Fibroblast of lung (primary cell): ENCODE results near the gene MRC1. TPM values are rescaled to one million over a fixed set of nuclear protein-coding genes. Genes with fewer than 3 reads are reported as not detected.

Experiments used
- DNase-seq, 2 donors: peaks; one replicate each; pipeline versions ENCODE4 v3.0.0 to v3.0.0-alpha.2; 2010; ENCODE audit warnings: low read depth in 2 of 2
- H2AFZ ChIP-seq: 2 replicates; pipeline ENCODE4 v1.5.1; 2012; ENCODE audit warnings: low read length, control low read depth, inconsistent platforms
- H3K27ac ChIP-seq: 2 replicates; pipeline ENCODE4 v1.5.1; 2011; ENCODE audit warnings: low read length, control low read depth; ENCODE audit not compliant: insufficient read depth
- H3K27me3 ChIP-seq: 2 replicates; pipeline ENCODE4 v1.5.1; 2011; ENCODE audit warnings: mild to moderate bottlenecking, low read length; ENCODE audit not compliant: control insufficient read depth, insufficient read depth
- H3K36me3 ChIP-seq: 2 replicates; pipeline ENCODE4 v1.5.1; 2011; ENCODE audit warnings: low read length; ENCODE audit not compliant: control insufficient read depth, insufficient read depth
- H3K4me1 ChIP-seq: 2 replicates; pipeline ENCODE4 v1.5.1; 2011; ENCODE audit warnings: low read length; ENCODE audit not compliant: control insufficient read depth, insufficient read depth; ENCODE audit errors: extremely low read depth
- H3K4me2 ChIP-seq: 2 replicates; pipeline ENCODE4 v1.5.1; 2011; ENCODE audit warnings: low read length, control low read depth; ENCODE audit not compliant: insufficient read depth; ENCODE audit errors: extremely low read depth
- H3K4me3 ChIP-seq, 4 experiments: fragments of 200-600 bp in 1 of 4; sonication (generic) in 1 of 4; replicated peaks in 1 of 4; 2 replicates each; pipeline ENCODE4 v1.5.1; 2011 to 2016; ENCODE audit warnings: low read length in 4 of 4, low read depth in 3 of 4, mild to moderate bottlenecking in 3 of 4, control low read depth in 2 of 4, inconsistent platforms in 1 of 4, mixed read lengths in 1 of 4; ENCODE audit not compliant: insufficient read depth in 1 of 4; ENCODE audit errors: control extremely low read depth in 1 of 4
- H3K79me2 ChIP-seq: 2 replicates; pipeline ENCODE4 v1.5.1; 2012; ENCODE audit warnings: mild to moderate bottlenecking, low read length, inconsistent platforms; ENCODE audit not compliant: control insufficient read depth, insufficient read depth
- H3K9ac ChIP-seq: 2 replicates; pipeline ENCODE4 v1.5.1; 2011; ENCODE audit warnings: mild to moderate bottlenecking, low read length, control low read depth; ENCODE audit not compliant: insufficient read depth
- H3K9me3 ChIP-seq: 2 replicates; pipeline ENCODE4 v1.5.1; 2012; ENCODE audit warnings: low read depth, low read length; ENCODE audit not compliant: control insufficient read depth, insufficient read depth
- H4K20me1 ChIP-seq: 2 replicates; pipeline ENCODE4 v1.5.1; 2011; ENCODE audit warnings: low read length; ENCODE audit not compliant: control insufficient read depth, insufficient read depth; ENCODE audit errors: extremely low read depth
- CTCF ChIP-seq, 2 donors: IDR thresholded peaks in 1 of 2; conservative IDR thresholded peaks in 1 of 2; 1 replicate in 1 of 2; 2 replicates in 1 of 2; pipeline ENCODE4 v1.5.1; 2011 to 2012; ENCODE audit warnings: low read length in 2 of 2, control low read depth in 1 of 2, inconsistent platforms in 1 of 2, low read depth in 1 of 2, mild to moderate bottlenecking in 1 of 2
- EZH2 ChIP-seq: IDR thresholded peaks from 2 replicates; pipeline ENCODE4 v1.5.1; 2012; ENCODE audit warnings: low read length, control low read depth, mild to moderate bottlenecking; ENCODE audit errors: missing control alignments
- polyA plus RNA-seq, 2 donors: library from polyadenylated mRNA; depleted of rRNA in 1 of 2; stranded (reverse) in 1 of 2; unstranded in 1 of 2; fragments of >200 nt; gene quantifications; 2 replicates each; pipeline ENCODE4 v1.2.1, GENCODE V29; 2011 to 2012; ENCODE audit warnings: missing spikeins in 1 of 2
- total RNA-seq: library from RNA; depleted of rRNA; stranded (reverse); fragments of >200 nt; gene quantifications from 2 replicates; pipeline ENCODE4 v1.2.1, GENCODE V29; 2014

The MRC1 gene
- total and polyA plus RNA-seq, 2 donors (not counting 1 experiment from before 2014, with no cell fraction given), result 0.01 TPM; not detected in 1

DNA sequence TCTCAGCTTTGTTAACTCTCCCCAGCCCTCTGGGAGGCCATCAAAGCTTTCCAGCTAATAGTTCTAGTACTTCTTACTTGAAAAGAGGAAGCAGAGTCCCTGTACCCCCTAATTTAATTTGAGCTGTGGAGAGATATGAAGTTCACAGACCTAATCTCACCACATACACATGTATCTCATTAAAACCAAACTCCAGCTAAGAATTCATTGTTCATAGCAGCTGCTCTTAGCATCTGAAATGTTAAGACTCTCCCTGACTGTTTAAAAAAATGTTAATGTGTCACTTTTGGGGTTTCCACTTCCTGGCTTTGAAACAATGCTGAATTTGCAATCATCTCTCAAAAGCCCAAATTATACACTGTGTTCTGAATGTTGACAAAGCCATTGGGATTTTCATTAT is 16.2 kb upstream of the MRC1 start:
- H3K79me2 ChIP-seq, result no peaks in the 10 kb centered on the region
- no peak overlapping the region for H3K4me3 ChIP-seq
- H3K9me3 ChIP-seq, result no peaks in the 10 kb centered on the region
- no peak overlapping the region for H3K9ac ChIP-seq
- H2AFZ ChIP-seq, result no peak overlapping the region
- H3K4me2 ChIP-seq, result no peak overlapping the region
- TF ChIP-seq EZH2 (no peak), CTCF (conservative IDR thresholded peaks at IDR 0.05 in 1 of 2, IDR thresholded peaks at IDR 0.05 in 1 of 2; ENCODE audit: low read depth in 1 of 2, low read length in 2 of 2) (no peak)
- DNase-seq, result no peak
- H3K36me3 ChIP-seq, result no peaks in the 10 kb centered on the region
- no peak overlapping the region for H3K27ac ChIP-seq
- H4K20me1 ChIP-seq, result no peaks in the 10 kb centered on the region
- no peaks in the 10 kb centered on the region for H3K4me1 ChIP-seq
- no peaks in the 10 kb centered on the region for H3K27me3 ChIP-seq

- no peak overlapping the region for H2AFZ ChIP-seq
- no peak for DNase-seq
- H4K20me1 ChIP-seq, result no peaks in the 10 kb centered on the region
- no peaks in the 10 kb centered on the region for H3K9me3 ChIP-seq
- no peaks in the 10 kb centered on the region for H3K27me3 ChIP-seq
- H3K27ac ChIP-seq, result no peak overlapping the region
- no peaks in the 10 kb centered on the region for H3K79me2 ChIP-seq
- H3K36me3 ChIP-seq, result no peaks in the 10 kb centered on the region
- no peaks in the 10 kb centered on the region for H3K4me1 ChIP-seq
- TF ChIP-seq CTCF (conservative IDR thresholded peaks at IDR 0.05 in 1 of 2, IDR thresholded peaks at IDR 0.05 in 1 of 2; ENCODE audit: low read depth in 1 of 2, low read length in 2 of 2) (no peak), EZH2 (no peak)
- H3K4me2 ChIP-seq, result no peak overlapping the region
- H3K9ac ChIP-seq, result no peak overlapping the region
- H3K4me3 ChIP-seq, result no peak overlapping the region
Observed at GRCh38 chr10:17793823-17794644, 15.1 kb upstream of the MRC1 start.

- H3K27me3 ChIP-seq, result no peaks in the 10 kb centered on the region
- no peak overlapping the region for H3K27ac ChIP-seq
- no peak overlapping the region for H2AFZ ChIP-seq
- H3K4me3 ChIP-seq, result no peak overlapping the region
- no peak for TF ChIP-seq CTCF (conservative IDR thresholded peaks at IDR 0.05 in 1 of 2, IDR thresholded peaks at IDR 0.05 in 1 of 2; ENCODE audit: low read depth in 1 of 2, low read length in 2 of 2)
- no peak for TF ChIP-seq EZH2
- no peaks in the 10 kb centered on the region for H3K9me3 ChIP-seq
- no peak for DNase-seq
- H3K4me2 ChIP-seq, result no peak overlapping the region
- no peaks in the 10 kb centered on the region for H4K20me1 ChIP-seq
- no peak overlapping the region for H3K9ac ChIP-seq
- no peaks in the 10 kb centered on the region for H3K79me2 ChIP-seq
- H3K36me3 ChIP-seq, result no peaks in the 10 kb centered on the region
- no peaks in the 10 kb centered on the region for H3K4me1 ChIP-seq
Observed at GRCh38 chr10:17795083-17795482, 14.1 kb upstream of the MRC1 start.
